Bladder microvascular endothelial cell (primary cell): Measurements from ENCODE around the gene NEURL2. TPM values are rescaled to one million over a fixed set of nuclear protein-coding genes. Genes with fewer than 3 reads are reported as not detected.

Source experiments
- total RNA-seq: library from RNA; depleted of rRNA; stranded (reverse); fragments of >200 nt; gene quantifications from 2 replicates; pipeline ENCODE4 v1.2.3, GENCODE V29; 2014

NEURL2 gene
- total RNA-seq = 2.6 and 2.8 TPM in 2 replicates

GRCh38 chr20:45890985-45891983, at the start of gene NEURL2, which contains the start of gene CTSA:
NEURL2 (minus strand) TSS chr20:45891208; CDS start chr20:45890991, 217 bp downstream.
CTSA (plus strand) TSS chr20:45891335; CDS start chr20:45891569, 234 bp downstream.

GRCh38 chr20:45934586-45935415, 43.8 kb upstream of the NEURL2 start, which contains the start of gene PCIF1:
PCIF1 (plus strand) TSS chr20:45934683; CDS start chr20:45939000, 4,317 bp downstream.

GRCh38 chr20:45911486-45912343, 20.7 kb upstream of the NEURL2 start, which contains the start of gene PLTP:
PLTP (minus strand) TSS chr20:45912155; CDS start chr20:45911452, 703 bp downstream.

GRCh38 chr20:45887346-45887715, 3.7 kb downstream of the NEURL2 start, which contains the start of gene SPATA25:
SPATA25 (minus strand) TSS chr20:45887622; CDS start chr20:45887590, 32 bp downstream.

GRCh38 chr20:45880988-45881788, 9.8 kb downstream of the NEURL2 start, which contains the start of gene ZSWIM1:
ZSWIM1 (plus strand) TSS chr20:45881227; CDS start chr20:45882593, 1,366 bp downstream.

GRCh38 chr20:45857114-45857881, 33.7 kb downstream of the NEURL2 start, which contains the start of the genes ACOT8 and ZSWIM3:
ACOT8 (minus strand) TSS chr20:45857392; CDS start chr20:45857315, 77 bp downstream.
ZSWIM3 (plus strand) TSS chr20:45857614; CDS start chr20:45857826, 212 bp downstream.

Other genes with a start within 250 kb of the NEURL2 start
- not detected in 2 replicates for gene WFDC11, start 221.0 kb downstream of the NEURL2 start, total RNA-seq
- gene WFDC13, start 189.2 kb downstream of the NEURL2 start, total RNA-seq = not detected in 2 replicates
- gene WFDC10B, start 186.2 kb downstream of the NEURL2 start, total RNA-seq = not detected in 2 replicates
- not detected in 2 replicates for gene SPINT4, start 168.9 kb downstream of the NEURL2 start, total RNA-seq
- gene WFDC3, start 99.3 kb downstream of the NEURL2 start, total RNA-seq = not detected in 2 replicates
- 12.7 and 13.6 TPM in 2 replicates for gene DNTTIP1, start 99.3 kb downstream of the NEURL2 start, total RNA-seq
- 8.9 and 20.7 TPM in 2 replicates for gene UBE2C, start 78.6 kb downstream of the NEURL2 start, total RNA-seq
- gene TNNC2, start 63.9 kb downstream of the NEURL2 start, total RNA-seq = not detected in 2 replicates
- 10.2 and 13.4 TPM in 2 replicates for gene SNX21, start 57.4 kb downstream of the NEURL2 start, total RNA-seq
- 26.4 and 32.9 TPM in 2 replicates for gene ACOT8, start 33.8 kb downstream of the NEURL2 start, total RNA-seq
- gene ZSWIM3, start 33.6 kb downstream of the NEURL2 start, total RNA-seq = 6.0 and 9.9 TPM in 2 replicates
- gene ZSWIM1, start 10.0 kb downstream of the NEURL2 start, total RNA-seq = 1.9 and 4.0 TPM in 2 replicates
- 0.49 and 0.50 TPM in 2 replicates for gene SPATA25, start 3.6 kb downstream of the NEURL2 start, total RNA-seq
- gene CTSA, start 127 bp upstream of the NEURL2 start, total RNA-seq = 37.2 and 80.9 TPM in 2 replicates
- 3.4 and 6.7 TPM in 2 replicates for gene PLTP, start 20.9 kb upstream of the NEURL2 start, total RNA-seq
- 7.3 and 11.3 TPM in 2 replicates for gene PCIF1, start 43.5 kb upstream of the NEURL2 start, total RNA-seq
- gene ZNF335, start 81.0 kb upstream of the NEURL2 start, total RNA-seq = 6.2 and 13.3 TPM in 2 replicates
- 0.06 TPM in 1 of 2 replicates, not detected in the other for gene MMP9, start 117.7 kb upstream of the NEURL2 start, total RNA-seq
- gene SLC12A5, start 138.0 kb upstream of the NEURL2 start, total RNA-seq = 0.81 and 1.3 TPM in 2 replicates
- 7.6 and 13.4 TPM in 2 replicates for gene NCOA5, start 198.8 kb upstream of the NEURL2 start, total RNA-seq
- gene CD40, start 227.1 kb upstream of the NEURL2 start, total RNA-seq = 10.1 and 31.1 TPM in 2 replicates